Upper lobe of left lung (tissue), 6 donors: Measurements from ENCODE around the gene PLCB1. TPM values are rescaled to one million over a fixed set of nuclear protein-coding genes. Genes with fewer than 3 reads are reported as not detected.

Experiments used
- ATAC-seq, 2 donors: fragments of 200-7000 bp; cut with Tn5 transposase; one replicate each; pipeline ENCODE4 v1.9.1; 2022; ENCODE audit warnings: mild to moderate bottlenecking in 2 of 2, moderate library complexity in 2 of 2; ENCODE audit not compliant: low FRiP score in 2 of 2
- DNase-seq, 2 donors: peaks; one replicate each; pipeline ENCODE4 v3.0.0-alpha.2; 2019 to 2020
- H3K27ac ChIP-seq, 4 donors: fragments of 200-600 bp; sonication (generic); one replicate each; pipeline ENCODE4 v1.5.1; 2016 to 2019
- H3K27me3 ChIP-seq, 4 donors: fragments of 200-600 bp; sonication (generic); one replicate each; pipeline ENCODE4 v1.5.1; 2017 to 2019
- H3K36me3 ChIP-seq, 4 donors: fragments of 200-600 bp; sonication (generic); one replicate each; pipeline ENCODE4 v1.5.1; 2016 to 2019
- H3K4me1 ChIP-seq, 4 donors: fragments of 200-600 bp; sonication (generic); one replicate each; pipeline ENCODE4 v1.5.1; 2018 to 2019
- H3K4me3 ChIP-seq, 4 donors: fragments of 200-600 bp; sonication (generic); one replicate each; pipeline ENCODE4 v1.5.1; 2017 to 2019; ENCODE audit warnings: mild to moderate bottlenecking in 2 of 4, moderate library complexity in 1 of 4
- H3K9me3 ChIP-seq, 4 donors: fragments of 200-600 bp; sonication (generic); one replicate each; pipeline ENCODE4 v1.5.1; 2018 to 2019
- EP300 ChIP-seq, 4 donors: sonication (generic); formaldehyde crosslinking; IDR thresholded peaks; one replicate each; pipeline ENCODE4 v1.5.1; 2017; ENCODE audit warnings: antibody characterized with exemption in 4 of 4, control low read depth in 2 of 4
- POLR2A ChIP-seq, 4 donors: fragments of 450-650 bp; IDR thresholded peaks; one replicate each; pipeline ENCODE4 v1.5.1; 2016 to 2017; ENCODE audit warnings: antibody characterized with exemption in 4 of 4, mild to moderate bottlenecking in 2 of 4
- POLR2AphosphoS5 ChIP-seq, 2 donors: sonication (generic); formaldehyde crosslinking; IDR thresholded peaks; one replicate each; pipeline ENCODE4 v1.5.1; 2017; ENCODE audit warnings: antibody characterized with exemption in 2 of 2
- WGBS, 2 donors: methylation state at CpG; one replicate each; pipeline ENCODE4 v1.1.5; 2017 to 2018; 5-methylcytosine and 5-hydroxymethylcytosine counted together
- total RNA-seq, 6 donors: library from RNA; depleted of rRNA in 4 of 6; stranded (reverse); fragments of >200 nt in 4 of 6; gene quantifications; one replicate each; pipeline versions ENCODE4 v1.1.0 to v1.2.1, GENCODE V29; 2016 to 2021
- TF ChIP-seq, protein P1 (sequence below), 6 experiments: fragments of 450-650 bp in 4 of 6; fragments of 200-600 bp in 2 of 6; sonication (generic) in 2 of 6; IDR thresholded peaks; one replicate each; pipeline ENCODE4 v1.5.1; 2016 to 2019; ENCODE audit warnings: antibody characterized with exemption in 6 of 6
- donor health status: DM: no; HTN: no; CAD: no; lungs with moderate emphysema.
- donor health status: DM: no; HTN: yes; CAD: no; lungs with severe emphysema.

The PLCB1 gene
- total RNA-seq, 6 donors from 2014 or later = 4.8 to 26.2 (median 10.7) TPM

DNA sequence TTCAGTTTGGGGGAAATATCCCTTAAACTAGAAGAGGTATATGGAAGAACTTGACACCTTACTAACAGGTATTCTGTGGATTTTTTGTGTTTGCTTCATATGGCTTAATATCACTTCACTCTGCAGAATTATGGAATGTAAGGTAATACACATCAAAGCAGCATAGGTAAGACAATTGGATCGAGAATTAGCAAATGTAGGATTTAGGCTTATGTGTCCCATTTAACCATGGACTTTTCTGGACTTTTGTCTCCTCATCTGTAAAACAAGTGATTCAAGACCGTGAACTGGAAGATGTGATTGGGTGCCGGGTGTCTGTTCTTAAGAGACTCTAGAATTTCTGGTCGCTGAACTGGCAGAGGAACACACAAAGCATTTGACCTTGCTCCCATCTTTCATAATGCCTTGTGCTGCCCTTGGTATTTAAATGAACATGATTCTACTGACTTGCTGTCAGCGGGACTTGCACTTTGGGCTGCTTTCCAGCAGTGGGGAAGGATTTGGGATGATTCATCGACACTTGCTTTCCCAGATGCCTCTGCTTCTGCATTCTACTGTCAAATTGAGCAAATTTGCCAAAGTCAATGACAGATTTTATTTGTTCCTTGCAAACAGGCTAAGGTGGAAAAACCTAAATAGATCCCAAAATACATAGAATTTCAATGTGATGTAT lies 199.8 kb downstream of the PLCB1 start:
- no peaks in the 10 kb centered on the region for H3K9me3 ChIP-seq
- WGBS, 2 donors = 74 to 77% methylated on average over 6 of the region's 6 CpGs
- DNase-seq (peak in 1 of 2 donors; percentile 30), ATAC-seq (peak in 1 of 2 donors; percentile 34)
- H3K4me1 ChIP-seq = no peaks in the 10 kb centered on the region
- TF ChIP-seq POLR2A (IDR thresholded peaks at IDR 0.05) (no peak), EP300 (IDR thresholded peaks at IDR 0.05) (no peak), POLR2AphosphoS5 (IDR thresholded peaks at IDR 0.05) (no peak)
- TF ChIP-seq, protein P1, sequence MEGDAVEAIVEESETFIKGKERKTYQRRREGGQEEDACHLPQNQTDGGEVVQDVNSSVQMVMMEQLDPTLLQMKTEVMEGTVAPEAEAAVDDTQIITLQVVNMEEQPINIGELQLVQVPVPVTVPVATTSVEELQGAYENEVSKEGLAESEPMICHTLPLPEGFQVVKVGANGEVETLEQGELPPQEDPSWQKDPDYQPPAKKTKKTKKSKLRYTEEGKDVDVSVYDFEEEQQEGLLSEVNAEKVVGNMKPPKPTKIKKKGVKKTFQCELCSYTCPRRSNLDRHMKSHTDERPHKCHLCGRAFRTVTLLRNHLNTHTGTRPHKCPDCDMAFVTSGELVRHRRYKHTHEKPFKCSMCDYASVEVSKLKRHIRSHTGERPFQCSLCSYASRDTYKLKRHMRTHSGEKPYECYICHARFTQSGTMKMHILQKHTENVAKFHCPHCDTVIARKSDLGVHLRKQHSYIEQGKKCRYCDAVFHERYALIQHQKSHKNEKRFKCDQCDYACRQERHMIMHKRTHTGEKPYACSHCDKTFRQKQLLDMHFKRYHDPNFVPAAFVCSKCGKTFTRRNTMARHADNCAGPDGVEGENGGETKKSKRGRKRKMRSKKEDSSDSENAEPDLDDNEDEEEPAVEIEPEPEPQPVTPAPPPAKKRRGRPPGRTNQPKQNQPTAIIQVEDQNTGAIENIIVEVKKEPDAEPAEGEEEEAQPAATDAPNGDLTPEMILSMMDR (IDR thresholded peaks at IDR 0.05) = no peak
- H3K27ac ChIP-seq = no peak overlapping the region
- no peaks in the 10 kb centered on the region for H3K36me3 ChIP-seq
- H3K27me3 ChIP-seq = no peaks in the 10 kb centered on the region
- H3K4me3 ChIP-seq = no peak overlapping the region

DNA sequence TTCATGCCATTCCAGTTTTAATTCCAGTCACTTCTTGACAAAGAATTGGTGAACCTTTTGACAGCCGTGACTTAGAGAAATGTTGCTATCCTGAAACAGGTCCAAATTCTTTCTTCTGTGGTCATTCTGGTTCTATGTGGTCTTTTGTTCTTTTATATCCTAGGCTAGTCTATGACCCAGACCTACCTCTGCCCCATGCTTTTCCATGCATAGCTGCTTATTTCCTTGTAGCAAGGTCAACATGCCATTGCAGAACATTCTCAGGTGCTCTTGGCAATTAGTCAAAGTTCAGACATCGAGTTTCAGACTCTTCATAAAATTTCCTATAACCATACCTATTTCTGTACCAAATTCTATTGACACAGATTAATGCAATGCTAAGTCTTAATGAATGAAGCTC lies 202.6 kb downstream of the PLCB1 start:
- Histone ChIP-seq H3K36me3 (no peaks in the 10 kb centered on the region), H3K9me3 (no peaks in the 10 kb centered on the region), H3K27ac (no peak overlapping the region), H3K4me1 (no peaks in the 10 kb centered on the region), H3K27me3 (no peaks in the 10 kb centered on the region), H3K4me3 (no peak overlapping the region)
- DNase-seq (no peak), ATAC-seq (no peak)
- WGBS, 2 donors = 69 to 74% methylated on average over 2 of the region's 2 CpGs
- no peak for TF ChIP-seq POLR2AphosphoS5 (IDR thresholded peaks at IDR 0.05)
- TF ChIP-seq, protein P1 (IDR thresholded peaks at IDR 0.05) = no peak
- no peak for TF ChIP-seq EP300 (IDR thresholded peaks at IDR 0.05)
- no peak for TF ChIP-seq POLR2A (IDR thresholded peaks at IDR 0.05)

DNA sequence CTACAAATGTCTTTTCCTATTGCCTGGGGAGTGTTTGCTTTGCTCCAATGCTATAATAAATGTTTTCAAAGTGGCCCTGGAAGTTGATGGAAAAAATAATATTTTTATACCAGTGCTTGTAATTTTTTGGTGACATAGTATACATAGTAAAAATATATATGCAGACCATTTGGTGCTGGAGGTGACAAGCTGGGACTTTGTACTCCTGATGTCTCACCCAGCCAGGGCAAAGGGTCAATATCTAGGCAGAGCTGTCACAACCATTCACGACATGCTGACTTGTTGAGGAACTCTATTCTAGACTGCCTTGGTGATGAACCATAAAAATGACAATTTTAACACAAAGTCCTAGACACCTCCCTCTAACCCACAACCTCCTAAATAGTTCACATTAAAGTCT lies 203.0 kb downstream of the PLCB1 start:
- Histone ChIP-seq H3K27ac (no peak overlapping the region), H3K27me3 (no peaks in the 10 kb centered on the region), H3K4me3 (no peak overlapping the region), H3K9me3 (no peaks in the 10 kb centered on the region), H3K4me1 (no peaks in the 10 kb centered on the region), H3K36me3 (no peaks in the 10 kb centered on the region)
- TF ChIP-seq EP300 (IDR thresholded peaks at IDR 0.05) (no peak), POLR2A (IDR thresholded peaks at IDR 0.05) (no peak), POLR2AphosphoS5 (IDR thresholded peaks at IDR 0.05) (no peak)
- TF ChIP-seq, protein P1 (IDR thresholded peaks at IDR 0.05) = no peak
- no peak for ATAC-seq
- no peak for DNase-seq
- WGBS, 2 donors = 92 to 100% methylated on average over 1 of the region's 1 CpG

DNA sequence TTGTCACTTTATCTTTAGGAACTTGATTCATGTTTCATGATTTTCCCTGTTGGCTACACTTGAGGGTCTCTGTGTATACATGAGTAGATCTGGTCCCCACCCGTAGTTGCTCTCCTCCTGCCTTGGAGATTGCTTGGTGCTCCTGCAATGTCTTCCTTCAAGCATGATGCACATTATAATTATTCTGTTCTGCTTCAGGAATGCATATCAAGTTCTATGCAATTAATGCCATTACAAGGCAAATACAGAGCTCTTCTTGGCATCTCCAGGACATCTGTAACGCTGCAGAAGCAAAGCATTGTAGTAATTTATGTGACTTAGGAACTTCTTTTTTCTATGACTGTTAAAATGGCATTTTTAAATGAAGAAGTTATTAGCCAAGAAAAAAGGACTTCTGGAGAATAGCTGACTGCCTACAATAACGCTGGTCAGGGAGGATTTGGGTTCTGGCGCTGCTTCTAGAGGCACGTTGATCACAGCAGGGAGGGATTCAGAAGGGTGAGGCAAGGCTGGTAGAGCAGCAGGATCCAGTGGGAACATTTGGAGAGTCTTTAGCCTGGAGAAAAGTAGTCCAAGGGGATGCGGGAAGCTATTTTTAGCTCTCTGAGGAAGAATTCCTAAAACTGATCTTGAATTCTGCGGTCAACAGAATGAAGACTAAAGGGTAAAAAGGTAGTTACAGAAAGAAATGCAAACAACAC lies 203.6 kb downstream of the PLCB1 start:
- TF ChIP-seq POLR2AphosphoS5 (IDR thresholded peaks at IDR 0.05) (no peak), POLR2A (IDR thresholded peaks at IDR 0.05) (no peak), EP300 (IDR thresholded peaks at IDR 0.05) (no peak)
- TF ChIP-seq, protein P1 (IDR thresholded peaks at IDR 0.05) = no peak
- 89 to 92% methylated on average over 7 of the region's 7 CpGs for WGBS, 2 donors
- ATAC-seq (no peak), DNase-seq (no peak)
- H3K36me3 ChIP-seq = no peaks in the 10 kb centered on the region
- no peaks in the 10 kb centered on the region for H3K27me3 ChIP-seq
- H3K9me3 ChIP-seq = no peaks in the 10 kb centered on the region
- no peaks in the 10 kb centered on the region for H3K4me1 ChIP-seq
- H3K4me3 ChIP-seq = no peak overlapping the region
- no peak overlapping the region for H3K27ac ChIP-seq
